ENCODE measurements around the gene DNAH8.
A peak's percentile ranks its signal among the peaks of the same experiment; 100 is the strongest.
"Not testable (repeated sequence)": the region's sequence is repeated elsewhere in the genome, so short reads cannot be mapped to it uniquely, and the experiment has no call there.

The DNAH8 gene

DNA sequence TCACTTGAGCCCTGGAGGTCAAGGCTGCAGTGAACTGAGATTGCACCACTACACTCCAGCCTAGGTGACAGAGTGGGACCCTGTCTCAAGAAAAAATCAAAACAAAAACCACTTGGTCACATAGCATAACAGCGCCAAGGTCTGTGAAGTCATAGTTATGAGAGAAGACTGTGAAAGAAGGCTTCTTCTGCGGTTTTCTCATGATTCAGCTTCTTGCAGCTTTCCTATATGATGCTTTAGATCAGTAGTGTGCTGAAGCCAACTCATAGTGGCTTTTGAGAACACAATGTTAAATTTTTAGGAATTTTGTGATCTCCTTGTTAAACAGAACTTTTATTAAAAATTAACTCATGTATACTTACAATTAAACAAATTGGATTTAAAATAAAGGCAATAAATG, 197.3 kb downstream of the DNAH8 start:
- no peak for DNase-seq

DNA sequence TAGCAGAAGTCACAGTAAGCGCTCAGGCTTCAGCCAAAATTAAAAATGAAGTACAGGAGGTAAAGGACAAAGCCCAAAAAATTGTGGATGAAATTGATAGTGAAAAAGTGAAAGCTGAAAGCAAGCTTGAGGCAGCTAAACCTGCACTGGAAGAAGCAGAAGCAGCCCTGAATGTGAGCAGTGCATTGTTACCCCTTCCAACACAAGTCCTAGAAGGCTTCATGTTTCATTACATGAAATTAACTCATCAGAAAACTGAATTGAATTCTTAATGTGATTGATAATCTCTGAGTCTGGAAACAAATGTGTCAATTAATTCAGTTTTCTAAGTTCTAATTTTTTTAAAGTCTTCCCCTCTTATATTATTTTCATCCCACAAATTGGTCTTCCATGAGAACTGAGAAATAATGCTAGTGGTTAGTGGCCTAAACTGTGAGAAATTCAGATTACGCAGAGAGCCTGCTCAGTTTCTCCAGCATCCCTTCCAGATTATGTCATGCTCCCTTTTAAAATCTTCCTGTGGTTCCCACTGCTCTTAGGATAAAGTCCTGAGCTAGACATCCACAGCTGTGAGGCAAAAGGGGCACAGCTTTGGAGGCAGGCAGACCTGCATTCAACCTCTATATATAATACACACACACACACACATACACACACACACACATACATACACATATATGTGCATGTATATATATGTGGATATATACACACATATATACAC, 200.3 kb downstream of the DNAH8 start:
- DNase-seq, result no peak

DNA sequence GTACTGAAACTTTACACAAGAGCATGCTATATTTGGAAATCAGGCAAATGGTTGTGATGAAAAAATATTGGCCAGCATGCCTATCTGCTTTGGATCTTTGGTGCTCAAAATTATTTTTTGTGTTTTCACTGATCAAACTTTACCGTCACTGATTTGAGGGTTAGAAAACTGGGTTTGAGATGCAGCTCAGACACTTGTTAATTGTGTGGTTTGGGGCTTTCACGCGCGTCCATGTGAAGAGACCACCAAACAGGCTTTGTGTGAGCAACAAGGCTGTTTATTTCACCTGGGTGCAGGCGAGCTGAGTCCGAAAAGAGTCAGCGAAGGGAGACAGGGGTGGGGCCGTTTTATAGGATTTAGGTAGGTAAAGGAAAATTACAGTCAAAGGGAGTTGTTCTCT, 206.4 kb downstream of the DNAH8 start:
- DNase-seq, result not testable (repeated sequence)

DNA sequence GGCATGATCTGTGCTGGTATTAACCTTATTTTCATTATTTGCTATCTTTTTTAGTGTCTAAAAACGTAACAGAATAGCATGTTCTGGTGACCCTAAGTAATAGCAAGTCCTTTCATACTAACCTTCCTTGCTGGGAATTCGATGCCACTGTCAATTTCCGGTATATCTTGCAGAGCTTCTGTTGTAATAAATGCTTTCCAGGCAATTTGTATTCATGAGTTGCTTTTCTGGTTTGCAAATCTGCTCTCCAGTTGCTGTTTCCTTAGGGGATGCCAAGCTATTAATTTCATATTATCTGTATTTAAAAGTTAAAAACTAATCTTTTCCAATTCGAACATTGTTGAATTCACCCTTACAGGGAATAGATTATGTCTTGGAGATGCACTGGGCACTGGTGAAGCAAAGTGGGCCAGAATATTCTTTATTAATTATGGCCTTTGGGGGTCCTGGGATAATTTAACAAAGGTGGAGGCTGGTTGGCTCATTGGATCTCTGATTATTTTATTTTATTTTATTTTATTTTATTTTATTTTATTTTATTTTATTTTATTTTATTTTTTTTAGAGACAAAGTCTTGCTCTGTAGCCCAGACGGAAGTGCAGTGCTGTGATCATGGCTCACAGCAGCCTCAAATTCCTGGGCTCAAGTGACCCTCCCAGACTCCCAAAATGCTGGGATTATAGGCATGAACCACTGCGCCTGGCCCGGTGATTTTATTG, 209.8 kb downstream of the DNAH8 start:
- no peak for DNase-seq

DNA sequence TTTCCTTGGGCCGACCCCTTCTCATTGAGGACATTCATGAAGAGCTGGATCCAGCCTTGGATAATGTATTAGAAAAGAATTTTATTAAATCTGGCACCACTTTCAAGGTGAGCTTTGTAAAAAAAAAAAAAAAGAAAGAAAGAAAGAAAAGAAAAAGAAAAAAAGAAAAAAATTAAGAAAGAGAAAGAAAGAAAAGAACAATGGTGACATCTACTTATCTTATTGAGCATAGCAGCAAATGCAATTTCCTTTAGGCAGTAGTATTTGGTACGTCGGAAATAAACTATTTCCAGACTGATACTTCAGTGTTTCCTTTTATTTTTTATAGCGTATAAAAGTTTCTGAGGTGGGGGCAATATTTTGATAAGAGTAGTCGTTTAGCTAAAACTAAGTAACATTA, 214.4 kb downstream of the DNAH8 start:
- no peak for DNase-seq

DNA sequence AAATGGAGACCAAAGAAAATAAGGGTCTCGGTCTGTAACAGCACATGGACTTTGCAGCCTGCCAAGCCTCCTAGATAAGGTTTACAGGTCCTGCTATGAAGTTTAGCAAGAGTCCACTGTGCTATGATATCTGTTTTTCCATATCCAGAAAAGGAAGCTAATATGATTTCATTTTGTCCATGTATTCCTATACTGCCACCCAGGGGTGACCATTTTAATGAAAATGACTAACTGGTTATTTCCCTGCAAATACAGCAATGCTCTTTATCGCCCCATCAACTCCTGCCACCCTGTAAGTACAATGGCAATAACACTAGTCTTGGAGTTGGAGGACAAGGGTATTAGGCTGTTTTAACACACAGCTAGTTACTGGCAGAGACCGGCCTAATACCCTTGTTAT, 218.3 kb downstream of the DNAH8 start:
- peak; percentile 34 to 56 (median 45) for DNase-seq

DNA sequence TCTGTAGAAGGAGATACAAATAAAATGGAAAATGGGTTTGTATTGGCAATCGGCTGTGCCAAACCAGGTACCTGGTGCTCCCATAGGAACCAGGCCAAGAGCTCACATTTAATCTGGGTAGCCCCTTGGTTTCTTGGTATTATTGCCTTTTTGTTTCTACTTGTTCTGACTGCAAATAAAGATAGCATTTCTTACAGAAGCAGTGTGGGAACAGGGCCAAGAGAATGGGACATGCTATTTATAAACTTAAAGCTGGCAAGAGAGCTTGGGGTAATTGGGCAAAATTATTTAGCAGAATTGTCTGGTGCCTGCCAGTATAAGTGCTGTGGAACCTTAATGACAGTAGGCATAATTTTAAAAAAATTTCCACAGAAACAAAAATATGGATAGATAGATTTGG, 219.9 kb downstream of the DNAH8 start:
- DNase-seq, result no peak

DNA sequence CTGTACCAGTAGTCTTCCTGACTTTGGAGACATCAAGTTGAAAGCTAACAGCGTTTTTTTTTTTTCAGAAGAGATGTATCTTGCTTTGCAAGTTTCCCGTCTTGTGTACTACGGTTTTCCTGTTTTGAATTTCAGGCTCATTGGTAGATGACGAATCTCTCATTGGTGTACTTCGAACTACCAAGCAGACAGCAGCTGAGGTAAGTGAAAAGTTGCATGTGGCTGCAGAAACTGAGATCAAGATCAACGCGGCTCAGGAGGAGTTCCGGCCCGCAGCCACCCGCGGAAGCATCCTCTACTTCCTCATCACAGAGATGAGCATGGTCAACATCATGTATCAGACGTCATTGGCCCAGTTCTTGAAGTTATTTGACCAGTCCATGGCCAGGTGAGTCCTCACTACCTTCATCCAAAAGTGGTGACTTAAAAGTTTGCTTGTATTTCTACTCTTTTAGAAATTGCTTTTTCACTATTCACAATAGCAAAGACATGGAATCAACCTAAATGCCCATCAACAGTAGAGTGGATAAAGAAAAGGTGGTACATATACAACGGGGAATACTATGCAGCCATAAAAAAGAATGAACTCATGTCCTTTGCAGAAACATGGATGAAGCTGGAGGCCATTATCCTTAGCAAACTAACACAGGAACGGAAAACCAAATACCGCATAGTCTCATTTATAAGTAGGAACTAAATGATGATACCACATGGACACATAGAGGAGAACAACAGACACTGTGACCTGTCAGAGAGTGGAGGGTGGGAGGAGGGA, 222.9 kb downstream of the DNAH8 start:
- DNase-seq, result no peak

DNA sequence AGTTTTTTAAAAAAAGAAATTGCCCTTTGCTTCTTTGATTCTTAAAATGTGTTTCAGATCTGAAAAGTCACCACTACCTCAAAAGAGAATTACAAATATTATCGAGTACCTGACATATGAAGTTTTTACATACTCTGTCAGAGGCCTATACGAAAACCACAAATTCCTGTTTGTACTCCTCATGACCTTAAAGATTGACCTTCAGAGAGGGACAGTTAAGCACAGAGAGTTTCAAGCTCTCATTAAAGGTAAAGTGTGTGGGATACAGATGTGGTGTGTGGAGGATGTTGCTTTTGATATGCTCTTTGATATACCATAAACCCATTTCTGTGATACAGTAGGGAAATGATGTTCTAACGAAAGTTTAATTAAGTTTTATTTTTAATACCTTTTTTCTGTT, 223.6 kb downstream of the DNAH8 start:
- DNase-seq, result no peak

DNA sequence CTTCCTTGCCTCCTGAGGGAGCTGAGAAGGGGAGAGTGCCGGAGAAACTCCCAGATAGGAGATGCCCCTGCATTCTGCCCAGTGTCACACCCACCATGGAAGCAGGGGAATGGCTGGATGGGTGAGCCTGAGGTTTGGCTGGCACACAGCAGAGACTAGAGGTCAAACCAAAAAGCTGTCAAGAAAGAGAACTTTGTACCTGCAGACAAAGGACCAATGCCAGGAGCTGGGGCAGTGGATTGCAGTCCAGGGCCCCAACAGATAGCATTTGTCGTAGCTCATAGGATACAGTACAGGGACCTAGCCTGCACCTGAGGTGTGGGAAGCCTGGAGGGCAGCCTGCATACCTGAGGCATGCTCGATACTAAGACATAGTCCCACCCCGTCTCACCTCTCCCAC, 227.3 kb downstream of the DNAH8 start:
- DNase-seq, result no peak

DNA sequence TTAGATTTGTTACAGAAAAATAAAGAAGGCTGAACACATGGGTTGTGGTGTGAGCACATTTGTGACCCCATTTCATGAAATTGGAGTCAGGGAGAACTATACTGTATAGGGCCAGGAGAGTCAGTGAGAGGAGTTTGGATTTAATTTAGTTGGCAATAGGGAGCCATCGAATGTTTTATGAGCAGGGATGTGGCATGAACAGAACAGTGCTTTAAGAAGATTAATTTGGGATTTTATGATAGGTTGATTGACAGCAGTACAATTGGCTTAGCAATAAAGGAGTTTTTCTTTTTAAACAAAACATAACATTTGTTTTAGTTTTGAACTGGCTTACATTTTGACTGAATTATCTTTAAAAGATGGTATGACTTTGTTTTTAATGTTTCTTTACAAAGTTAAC, 227.9 kb downstream of the DNAH8 start:
- DNase-seq, result no peak

DNA sequence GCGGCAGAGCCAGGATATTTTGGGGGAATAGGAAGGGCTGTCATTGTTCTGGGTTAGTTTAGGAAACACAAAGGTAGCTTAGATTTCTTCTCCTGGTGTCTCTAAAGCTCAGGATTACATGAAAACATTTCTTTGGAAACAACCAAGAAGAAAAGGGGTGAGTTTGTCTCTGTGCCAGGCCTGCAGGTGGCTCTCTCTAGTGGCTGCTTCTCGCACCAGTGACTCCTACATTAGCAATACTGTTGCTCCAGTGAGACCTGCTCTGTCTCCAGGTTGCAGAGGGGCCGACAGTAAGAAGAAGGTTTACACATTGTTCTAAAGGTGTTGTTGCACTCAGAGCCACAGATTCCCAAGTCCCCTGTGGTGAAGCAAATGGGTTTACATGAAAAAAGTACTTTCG, 228.9 kb downstream of the DNAH8 start:
- DNase-seq, result no peak

DNA sequence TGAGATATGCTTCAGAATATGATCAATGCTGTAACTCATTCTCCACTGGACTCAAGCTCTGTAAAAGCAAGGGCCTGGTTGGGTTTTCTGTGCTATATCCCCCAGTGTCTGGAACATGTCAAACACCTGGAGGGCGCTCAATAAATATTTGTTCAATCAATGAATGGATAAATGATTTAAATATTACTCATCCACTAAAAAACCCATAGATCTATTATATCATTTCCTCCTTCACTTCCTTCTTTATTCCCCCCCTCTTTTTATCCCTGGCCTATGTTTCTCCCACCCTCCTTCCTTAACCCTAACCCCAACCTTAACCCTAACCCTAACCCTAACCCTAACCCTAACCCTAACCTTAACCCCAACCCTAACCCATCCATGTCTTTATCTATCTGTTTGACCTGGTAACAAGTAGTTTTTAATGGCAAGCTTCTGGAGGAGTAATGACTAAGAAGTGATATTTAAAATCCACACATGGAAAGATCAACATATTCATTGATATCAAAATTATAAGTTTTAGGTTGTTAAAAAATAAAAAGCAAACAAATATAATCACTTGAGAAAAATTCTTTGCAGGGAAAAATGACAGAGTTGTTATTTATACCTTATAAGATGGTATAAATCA, 229.7 kb downstream of the DNAH8 start:
- no peak for DNase-seq

DNA sequence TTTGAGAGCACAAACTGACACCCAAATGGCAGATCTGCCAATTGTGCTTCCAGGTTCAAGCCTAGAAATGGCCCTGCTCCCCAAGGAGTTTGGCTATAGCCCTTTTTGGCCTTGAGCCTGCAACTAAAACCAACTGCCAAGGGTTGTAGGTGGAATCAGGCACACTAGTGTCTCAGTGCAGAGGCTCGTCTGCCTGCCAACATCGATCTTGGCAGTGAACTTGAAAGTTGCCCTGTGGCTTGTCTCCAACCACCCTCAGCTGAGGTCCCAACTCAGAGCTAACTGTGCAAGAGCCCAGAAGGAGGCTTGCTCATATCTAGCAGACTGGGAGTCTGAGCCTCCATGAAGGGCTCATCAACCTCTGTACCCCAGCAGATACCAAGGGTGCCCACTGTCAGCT, 240.8 kb downstream of the DNAH8 start:
- no peak for DNase-seq

DNA sequence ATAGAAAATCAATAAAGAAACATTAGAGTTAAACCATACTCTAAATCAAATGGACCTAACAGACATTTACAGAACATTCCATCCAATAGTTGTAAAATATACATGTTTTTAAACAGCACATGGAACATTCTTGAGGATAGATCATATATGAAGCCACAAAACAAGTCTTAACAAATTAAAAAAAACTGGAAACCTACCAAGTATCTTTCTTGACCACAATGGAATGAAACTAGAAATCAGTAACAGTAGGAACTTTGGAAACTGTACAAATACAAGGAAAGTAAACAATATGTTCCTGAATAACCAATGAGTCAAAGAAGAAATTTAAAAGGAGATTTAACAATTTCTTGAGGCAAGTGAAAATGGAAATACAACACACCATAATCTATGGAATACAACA, 242.3 kb downstream of the DNAH8 start:
- DNase-seq, result no peak

DNA sequence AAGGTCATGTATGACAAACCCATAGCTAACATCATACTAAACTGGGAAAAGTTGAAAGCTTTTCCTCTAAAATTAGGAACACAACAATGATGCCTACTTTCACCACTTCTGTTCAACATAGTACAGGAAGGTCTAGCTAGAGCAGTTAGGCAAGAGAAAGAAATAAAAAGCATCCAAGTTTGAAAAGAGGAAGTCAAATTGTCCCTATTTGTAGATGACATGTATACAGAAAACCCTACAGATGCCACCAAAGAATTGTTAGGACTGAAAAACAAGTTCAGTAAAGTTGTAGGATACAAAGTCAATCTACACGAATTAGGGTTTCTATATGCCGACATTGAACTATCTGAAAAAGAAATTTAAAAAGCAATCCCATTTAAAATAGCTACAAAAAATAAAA, 244.0 kb downstream of the DNAH8 start:
- peak in 1 of 3 donors; percentile 3 for DNase-seq

DNA sequence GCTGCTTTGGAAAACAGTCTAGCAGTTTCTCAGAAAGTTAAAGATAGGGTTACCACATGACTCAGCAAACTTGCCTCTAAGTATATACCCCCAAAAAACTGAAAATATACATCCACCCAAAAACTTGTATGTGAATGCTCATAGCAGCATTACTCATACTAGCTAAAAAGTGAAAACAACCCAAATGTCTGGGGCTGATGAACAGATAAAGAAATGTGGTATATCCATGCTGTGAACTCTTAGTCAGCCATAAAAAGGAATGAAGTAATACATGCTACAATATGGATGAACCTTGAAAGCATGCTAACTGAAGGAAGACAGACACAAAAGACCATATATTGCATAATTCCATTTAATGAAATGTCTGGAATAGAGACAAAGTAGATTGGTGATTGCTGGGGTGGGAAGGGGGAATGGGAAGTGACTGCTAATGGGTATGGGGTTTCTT, 253.6 kb downstream of the DNAH8 start:
- no peak for DNase-seq

DNA sequence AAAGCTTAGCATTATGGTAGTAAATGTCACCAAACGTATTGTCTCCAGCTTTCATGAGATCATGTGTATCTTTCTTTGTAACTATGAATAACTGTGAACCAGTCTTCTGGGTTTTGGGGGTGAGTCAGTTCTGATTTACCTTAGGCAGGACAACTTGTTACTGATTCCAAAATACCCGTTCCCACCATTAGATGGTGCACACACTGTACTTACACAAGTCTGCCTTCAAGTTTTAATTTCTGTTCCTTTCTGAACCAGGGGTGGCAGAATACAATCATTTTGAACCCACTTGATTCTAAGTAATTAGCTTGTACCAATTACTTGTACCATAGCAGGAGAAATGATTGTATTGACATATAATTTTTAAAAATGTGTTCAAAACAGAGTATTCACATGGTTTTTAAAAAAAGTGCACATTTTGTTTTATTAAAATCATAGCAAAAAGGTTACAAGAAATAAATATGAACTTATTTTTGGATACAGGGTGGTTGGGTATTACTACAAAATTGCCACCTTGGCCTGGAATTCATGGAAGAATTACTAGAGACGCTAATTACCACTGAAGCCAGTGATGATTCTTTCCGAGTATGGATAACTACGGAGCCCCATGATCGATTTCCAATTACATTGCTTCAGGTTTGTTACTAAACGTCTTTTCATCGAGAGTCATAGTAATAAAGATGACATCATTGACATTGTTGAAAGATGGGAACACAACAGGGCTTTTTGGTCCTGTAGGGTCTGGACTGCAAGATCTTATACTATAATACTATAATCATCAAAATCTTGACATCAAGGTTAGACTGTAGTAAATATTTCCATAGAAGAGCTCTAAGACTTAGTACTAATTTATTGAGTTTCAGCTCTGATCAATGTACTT, 258.3 kb downstream of the DNAH8 start:
- peak; percentile 47 to 59 (median 50) for DNase-seq

DNA sequence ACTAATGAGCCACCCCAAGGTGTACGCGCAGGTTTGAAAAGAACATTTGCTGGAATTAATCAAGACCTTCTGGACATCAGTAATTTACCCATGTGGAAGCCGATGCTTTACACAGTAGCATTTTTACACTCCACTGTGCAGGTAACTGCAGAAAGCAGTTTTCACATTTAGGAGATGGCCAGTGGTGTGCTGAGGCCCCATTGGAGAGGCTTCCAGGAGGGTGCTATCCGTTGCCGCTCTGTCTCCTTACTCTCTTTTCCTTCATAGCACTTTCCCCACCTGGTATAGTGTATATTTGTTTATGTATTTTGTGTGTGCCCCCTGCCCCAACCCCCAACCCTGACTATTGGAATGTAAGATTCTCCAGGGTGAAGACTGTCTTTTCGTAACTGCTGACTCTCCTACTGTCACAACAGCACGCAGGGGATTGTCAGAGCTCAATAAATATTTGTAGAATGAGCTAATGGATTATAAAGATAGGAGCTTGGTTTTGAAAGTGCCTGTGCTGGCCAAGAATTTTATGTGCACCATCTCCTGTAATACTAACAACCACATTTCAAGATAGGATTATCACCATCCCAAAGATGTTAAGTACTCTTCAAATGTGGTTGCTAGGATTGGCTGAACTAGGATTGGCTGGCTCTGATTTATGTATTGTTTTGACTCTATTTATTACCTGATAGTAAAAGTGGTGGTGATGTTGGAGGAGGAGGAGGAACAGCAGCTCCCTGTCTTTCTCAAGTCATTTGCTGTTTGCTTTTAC, 259.5 kb downstream of the DNAH8 start:
- DNase-seq, result no peak

DNA sequence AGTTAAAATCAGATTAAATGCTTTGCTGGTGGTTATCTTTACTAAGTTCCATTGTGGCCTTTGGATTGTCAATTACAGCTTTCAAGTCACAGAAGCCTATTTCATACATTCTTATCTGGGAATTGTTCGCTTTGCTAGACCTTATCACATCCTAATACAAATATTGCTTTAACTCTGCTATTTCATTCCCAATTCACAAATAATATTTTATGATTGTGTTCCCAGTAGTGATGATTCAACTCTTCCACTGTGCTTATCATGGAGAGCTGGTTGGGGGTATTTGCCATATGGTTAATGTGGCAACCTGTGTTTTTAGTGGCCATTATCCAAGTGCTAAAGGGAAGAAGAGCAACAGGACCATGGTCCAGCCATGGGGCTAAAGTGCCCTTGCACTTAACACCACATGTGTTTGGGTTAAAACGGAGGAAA, 260.5 kb downstream of the DNAH8 start:
- DNase-seq, result no peak

DNA sequence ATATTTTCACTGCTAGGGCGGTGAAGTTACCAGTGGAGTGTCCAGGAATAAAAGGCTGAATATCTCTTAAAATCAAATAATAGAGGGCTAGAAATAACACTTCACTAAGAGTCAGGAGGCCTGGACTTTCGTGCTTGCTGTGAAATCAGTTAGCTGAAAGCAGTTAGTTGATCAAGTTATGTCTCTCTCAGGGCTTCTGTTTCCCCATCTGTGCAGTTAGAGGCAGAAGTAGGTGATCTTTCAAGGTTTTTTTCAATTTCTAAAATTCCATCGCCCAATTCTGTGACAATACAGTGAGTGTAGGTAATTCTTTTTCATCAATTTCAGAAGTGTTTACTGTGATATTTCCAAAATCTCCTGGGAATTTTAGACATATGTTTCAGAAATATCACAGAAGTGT, 260.9 kb downstream of the DNAH8 start:
- DNase-seq, result no peak
